Suprapubic skin (tissue), 4 donors: ENCODE results near the gene ZNF81. TPM values are rescaled to one million over a fixed set of nuclear protein-coding genes. Genes with fewer than 3 reads are reported as not detected.

Source experiments
- DNase-seq, 2 donors: peaks; one replicate each; pipeline ENCODE4 v3.0.0-alpha.2; 2019; ENCODE audit warnings: low spot score in 2 of 2
- H3K27ac ChIP-seq: fragments of 200-600 bp; sonication (generic); one replicate; pipeline ENCODE4 v1.5.1; 2019
- H3K27me3 ChIP-seq: fragments of 200-600 bp; sonication (generic); one replicate; pipeline ENCODE4 v1.5.1; 2019
- H3K36me3 ChIP-seq: fragments of 200-600 bp; sonication (generic); one replicate; pipeline ENCODE4 v1.5.1; 2019
- H3K4me1 ChIP-seq: fragments of 200-600 bp; sonication (generic); one replicate; pipeline ENCODE4 v1.5.1; 2019
- H3K4me3 ChIP-seq: fragments of 200-600 bp; sonication (generic); one replicate; pipeline ENCODE4 v1.5.1; 2019; ENCODE audit warnings: mild to moderate bottlenecking
- H3K9me3 ChIP-seq: fragments of 200-600 bp; sonication (generic); one replicate; pipeline ENCODE4 v1.5.1; 2019
- EP300 ChIP-seq: sonication (generic); formaldehyde crosslinking; IDR thresholded peaks from one replicate; pipeline ENCODE4 v1.6.1; 2017; ENCODE audit warnings: antibody characterized with exemption
- POLR2A ChIP-seq, 2 donors: fragments of 450-650 bp; IDR thresholded peaks; one replicate each; pipeline ENCODE4 v1.6.1; 2017; ENCODE audit warnings: antibody characterized with exemption in 2 of 2, mild to moderate bottlenecking in 2 of 2, moderate library complexity in 2 of 2
- POLR2AphosphoS5 ChIP-seq, 3 donors: sonication (generic); formaldehyde crosslinking; IDR thresholded peaks; one replicate each; pipeline ENCODE4 v1.6.1; 2017; ENCODE audit warnings: antibody characterized with exemption in 3 of 3
- WGBS: methylation state at CpG from one replicate; pipeline ENCODE4 v1.1.5; 2018; 5-methylcytosine and 5-hydroxymethylcytosine counted together
- total RNA-seq, 4 donors: library from RNA; depleted of rRNA; stranded (reverse); fragments of >200 nt; gene quantifications; one replicate each; pipeline ENCODE4 v1.1.0, GENCODE V29; 2016
- TF ChIP-seq, protein P1 (sequence below), 2 donors: fragments of 200-600 bp in 1 of 2; fragments of 450-650 bp in 1 of 2; sonication (generic) in 1 of 2; IDR thresholded peaks; one replicate each; pipeline ENCODE4 v1.5.1; 2016 to 2019; ENCODE audit warnings: antibody characterized with exemption in 2 of 2, mild to moderate bottlenecking in 1 of 2, moderate library complexity in 1 of 2

ZNF81 gene
- total RNA-seq, 4 donors from 2014 or later, result 4.6 to 10.6 (median 6.9) TPM

GRCh38 chrX:47863187-47863586 lies 26.5 kb downstream of the ZNF81 start:
- TF ChIP-seq POLR2A (IDR thresholded peaks at IDR 0.05) (no peak), POLR2AphosphoS5 (IDR thresholded peaks at IDR 0.05) (no peak), EP300 (no peak)
- TF ChIP-seq, protein P1, sequence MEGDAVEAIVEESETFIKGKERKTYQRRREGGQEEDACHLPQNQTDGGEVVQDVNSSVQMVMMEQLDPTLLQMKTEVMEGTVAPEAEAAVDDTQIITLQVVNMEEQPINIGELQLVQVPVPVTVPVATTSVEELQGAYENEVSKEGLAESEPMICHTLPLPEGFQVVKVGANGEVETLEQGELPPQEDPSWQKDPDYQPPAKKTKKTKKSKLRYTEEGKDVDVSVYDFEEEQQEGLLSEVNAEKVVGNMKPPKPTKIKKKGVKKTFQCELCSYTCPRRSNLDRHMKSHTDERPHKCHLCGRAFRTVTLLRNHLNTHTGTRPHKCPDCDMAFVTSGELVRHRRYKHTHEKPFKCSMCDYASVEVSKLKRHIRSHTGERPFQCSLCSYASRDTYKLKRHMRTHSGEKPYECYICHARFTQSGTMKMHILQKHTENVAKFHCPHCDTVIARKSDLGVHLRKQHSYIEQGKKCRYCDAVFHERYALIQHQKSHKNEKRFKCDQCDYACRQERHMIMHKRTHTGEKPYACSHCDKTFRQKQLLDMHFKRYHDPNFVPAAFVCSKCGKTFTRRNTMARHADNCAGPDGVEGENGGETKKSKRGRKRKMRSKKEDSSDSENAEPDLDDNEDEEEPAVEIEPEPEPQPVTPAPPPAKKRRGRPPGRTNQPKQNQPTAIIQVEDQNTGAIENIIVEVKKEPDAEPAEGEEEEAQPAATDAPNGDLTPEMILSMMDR (IDR thresholded peaks at IDR 0.05), result no peak
- no peaks in the 10 kb centered on the region for H3K27me3 ChIP-seq
- H3K4me3 ChIP-seq, result no peak overlapping the region
- WGBS, result 18% methylated on average over 2 of the region's 2 CpGs
- H3K36me3 ChIP-seq, result no peaks in the 10 kb centered on the region
- no peaks in the 10 kb centered on the region for H3K9me3 ChIP-seq
- H3K27ac ChIP-seq, result no peak overlapping the region
- no peak for DNase-seq
- H3K4me1 ChIP-seq, result no peaks in the 10 kb centered on the region

DNA sequence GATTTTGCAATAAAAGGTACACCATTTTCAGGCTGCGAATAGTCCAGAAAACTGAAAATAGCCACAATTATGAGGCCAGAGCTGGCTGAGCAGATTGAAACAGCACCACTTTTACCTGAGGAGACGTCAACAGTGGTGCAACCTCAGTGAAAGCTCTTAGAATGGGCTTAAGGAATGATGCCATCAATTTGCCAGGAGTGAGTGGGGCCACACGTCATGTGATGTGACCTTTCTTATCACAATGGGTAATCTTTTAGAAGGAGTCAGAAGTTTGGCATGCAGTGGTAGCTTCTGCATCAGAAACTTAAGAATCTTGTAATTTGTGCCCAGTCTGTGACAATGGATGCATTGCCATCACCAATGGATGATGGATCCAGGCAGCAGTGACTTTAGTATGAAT lies 27.6 kb downstream of the ZNF81 start:
- 64% methylated on average over 3 of the region's 3 CpGs for WGBS
- H3K27me3 ChIP-seq, result no peaks in the 10 kb centered on the region
- DNase-seq, result no peak
- H3K4me3 ChIP-seq, result no peak overlapping the region
- no peaks in the 10 kb centered on the region for H3K36me3 ChIP-seq
- no peak overlapping the region for H3K27ac ChIP-seq
- H3K9me3 ChIP-seq, result no peaks in the 10 kb centered on the region
- TF ChIP-seq, protein P1 (IDR thresholded peaks at IDR 0.05), result no peak
- no peak for TF ChIP-seq POLR2A (IDR thresholded peaks at IDR 0.05)
- TF ChIP-seq POLR2AphosphoS5 (IDR thresholded peaks at IDR 0.05), result no peak
- TF ChIP-seq EP300, result no peak
- no peaks in the 10 kb centered on the region for H3K4me1 ChIP-seq

GRCh38 chrX:47864785-47865184 lies 28.1 kb downstream of the ZNF81 start:
- H3K36me3 ChIP-seq, result no peaks in the 10 kb centered on the region
- H3K4me1 ChIP-seq, result no peaks in the 10 kb centered on the region
- 67% methylated on average over 1 of the region's 1 CpG for WGBS
- no peaks in the 10 kb centered on the region for H3K27me3 ChIP-seq
- no peak for DNase-seq
- no peak overlapping the region for H3K4me3 ChIP-seq
- H3K9me3 ChIP-seq, result no peaks in the 10 kb centered on the region
- H3K27ac ChIP-seq, result no peak overlapping the region
- TF ChIP-seq POLR2AphosphoS5 (IDR thresholded peaks at IDR 0.05), result no peak
- TF ChIP-seq, protein P1 (IDR thresholded peaks at IDR 0.05), result no peak
- TF ChIP-seq POLR2A (IDR thresholded peaks at IDR 0.05), result no peak
- TF ChIP-seq EP300, result no peak

DNA sequence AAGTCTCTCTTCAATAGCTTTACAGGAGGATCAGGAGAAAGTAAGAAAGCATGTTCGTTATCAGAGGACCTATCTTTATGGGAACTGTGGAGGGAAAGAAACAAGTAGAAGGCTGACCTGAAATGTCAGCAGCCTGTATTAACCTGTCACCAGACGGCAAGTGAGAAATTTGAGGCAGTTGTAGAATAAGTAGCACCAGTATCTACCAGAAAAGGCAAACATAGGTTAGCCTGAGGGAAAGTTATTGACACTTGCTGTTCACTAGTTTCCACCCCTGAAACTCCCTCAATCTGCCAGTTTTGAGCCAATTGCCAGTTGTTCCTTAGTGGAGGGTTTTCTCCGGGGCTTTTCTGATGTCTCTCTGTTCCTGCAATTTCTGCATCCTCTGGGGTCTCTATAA lies 36.4 kb downstream of the ZNF81 start:
- Histone ChIP-seq H3K9me3 (no peaks in the 10 kb centered on the region), H3K4me3 (no peak overlapping the region), H3K27ac (no peak overlapping the region), H3K36me3 (no peaks in the 10 kb centered on the region), H3K27me3 (no peaks in the 10 kb centered on the region), H3K4me1 (no peaks in the 10 kb centered on the region)
- 67% methylated on average over 3 of the region's 3 CpGs for WGBS
- TF ChIP-seq, protein P1 (IDR thresholded peaks at IDR 0.05), result no peak
- TF ChIP-seq POLR2AphosphoS5 (IDR thresholded peaks at IDR 0.05) (no peak), POLR2A (IDR thresholded peaks at IDR 0.05) (no peak), EP300 (no peak)
- no peak for DNase-seq

- Histone ChIP-seq H3K36me3 (no peaks in the 10 kb centered on the region), H3K27me3 (no peaks in the 10 kb centered on the region), H3K4me3 (no peak overlapping the region), H3K9me3 (no peaks in the 10 kb centered on the region), H3K4me1 (no peaks in the 10 kb centered on the region), H3K27ac (no peak overlapping the region)
- 84% methylated on average over 6 of the region's 6 CpGs for WGBS
- TF ChIP-seq, protein P1 (IDR thresholded peaks at IDR 0.05), result no peak
- TF ChIP-seq POLR2AphosphoS5 (IDR thresholded peaks at IDR 0.05) (no peak), POLR2A (IDR thresholded peaks at IDR 0.05) (no peak), EP300 (no peak)
- no peak for DNase-seq
These were observed 40.6 kb downstream of the ZNF81 start for GRCh38 chrX:47877327-47877726.
